22Rv1 (cell line): ENCODE measurements around the gene LCP2.

Experiments
- ZFX ChIP-seq: fragments of 450-650 bp; IDR thresholded peaks from 2 replicates; pipeline ENCODE4 v1.6.1; 2017; ENCODE audit warnings: antibody characterized with exemption, borderline replicate concordance
- TF ChIP-seq, protein P1 (sequence below): fragments of 450-650 bp; IDR thresholded peaks from 2 replicates; pipeline ENCODE4 v1.5.1; 2017; ENCODE audit warnings: mild to moderate bottlenecking

DNA sequence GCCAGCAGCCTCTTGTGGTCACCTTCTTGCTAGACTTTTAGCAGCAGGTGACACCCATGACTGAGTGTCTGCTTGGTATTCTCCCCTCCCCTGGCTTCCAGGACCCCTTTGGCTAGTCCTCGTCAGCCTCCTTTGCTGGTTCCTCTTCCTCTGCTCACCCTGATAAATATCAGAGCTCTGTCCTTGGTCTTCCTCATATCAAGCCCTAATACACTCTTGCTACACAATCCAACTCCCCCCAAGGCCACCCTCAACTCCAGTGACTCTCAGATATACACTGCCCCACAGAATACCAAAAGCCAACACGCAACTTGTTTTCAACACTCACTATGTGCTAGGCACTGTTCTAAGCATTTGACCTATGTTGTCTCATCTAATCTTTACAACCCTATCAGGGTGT, 30.3 kb upstream of the LCP2 start:
- TF ChIP-seq, protein P1, sequence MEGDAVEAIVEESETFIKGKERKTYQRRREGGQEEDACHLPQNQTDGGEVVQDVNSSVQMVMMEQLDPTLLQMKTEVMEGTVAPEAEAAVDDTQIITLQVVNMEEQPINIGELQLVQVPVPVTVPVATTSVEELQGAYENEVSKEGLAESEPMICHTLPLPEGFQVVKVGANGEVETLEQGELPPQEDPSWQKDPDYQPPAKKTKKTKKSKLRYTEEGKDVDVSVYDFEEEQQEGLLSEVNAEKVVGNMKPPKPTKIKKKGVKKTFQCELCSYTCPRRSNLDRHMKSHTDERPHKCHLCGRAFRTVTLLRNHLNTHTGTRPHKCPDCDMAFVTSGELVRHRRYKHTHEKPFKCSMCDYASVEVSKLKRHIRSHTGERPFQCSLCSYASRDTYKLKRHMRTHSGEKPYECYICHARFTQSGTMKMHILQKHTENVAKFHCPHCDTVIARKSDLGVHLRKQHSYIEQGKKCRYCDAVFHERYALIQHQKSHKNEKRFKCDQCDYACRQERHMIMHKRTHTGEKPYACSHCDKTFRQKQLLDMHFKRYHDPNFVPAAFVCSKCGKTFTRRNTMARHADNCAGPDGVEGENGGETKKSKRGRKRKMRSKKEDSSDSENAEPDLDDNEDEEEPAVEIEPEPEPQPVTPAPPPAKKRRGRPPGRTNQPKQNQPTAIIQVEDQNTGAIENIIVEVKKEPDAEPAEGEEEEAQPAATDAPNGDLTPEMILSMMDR = no peak
- no peak for TF ChIP-seq ZFX
